Esophagus muscularis mucosa (tissue), 4 donors: ENCODE data around the gene CAPN1.

Experiments
- EP300 ChIP-seq: sonication (generic); formaldehyde crosslinking; IDR thresholded peaks from one replicate; pipeline ENCODE4 v1.6.1; 2017; ENCODE audit warnings: antibody characterized with exemption
- POLR2A ChIP-seq: fragments of 450-650 bp; IDR thresholded peaks from one replicate; pipeline ENCODE4 v1.6.1; 2017; ENCODE audit warnings: antibody characterized with exemption, moderate library complexity, mild to moderate bottlenecking, low read depth
- POLR2AphosphoS5 ChIP-seq, 2 donors: sonication (generic); formaldehyde crosslinking; IDR thresholded peaks; one replicate each; pipeline ENCODE4 v1.6.1; 2017; ENCODE audit warnings: antibody characterized with exemption in 2 of 2
- TF ChIP-seq, protein P1 (sequence below), 3 experiments: fragments of 200-600 bp in 2 of 3; fragments of 450-650 bp in 1 of 3; sonication (generic) in 2 of 3; IDR thresholded peaks; one replicate each; pipeline ENCODE4 v1.5.1; 2017 to 2019; ENCODE audit warnings: antibody characterized with exemption in 3 of 3, mild to moderate bottlenecking in 2 of 3, moderate library complexity in 1 of 3

DNA sequence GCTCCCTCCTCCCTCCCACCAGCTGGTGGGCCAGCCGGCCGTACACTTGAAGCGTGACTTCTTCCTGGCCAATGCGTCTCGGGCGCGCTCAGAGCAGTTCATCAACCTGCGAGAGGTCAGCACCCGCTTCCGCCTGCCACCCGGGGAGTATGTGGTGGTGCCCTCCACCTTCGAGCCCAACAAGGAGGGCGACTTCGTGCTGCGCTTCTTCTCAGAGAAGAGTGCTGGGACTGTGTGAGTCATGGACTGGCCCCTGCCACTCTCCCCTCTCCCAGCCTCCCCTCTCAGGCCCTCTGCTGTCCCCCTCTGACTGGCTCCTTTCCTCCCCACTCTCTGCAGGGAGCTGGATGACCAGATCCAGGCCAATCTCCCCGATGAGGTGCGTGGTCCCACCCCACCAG is 24.7 kb downstream of the CAPN1 start:
- TF ChIP-seq, protein P1, sequence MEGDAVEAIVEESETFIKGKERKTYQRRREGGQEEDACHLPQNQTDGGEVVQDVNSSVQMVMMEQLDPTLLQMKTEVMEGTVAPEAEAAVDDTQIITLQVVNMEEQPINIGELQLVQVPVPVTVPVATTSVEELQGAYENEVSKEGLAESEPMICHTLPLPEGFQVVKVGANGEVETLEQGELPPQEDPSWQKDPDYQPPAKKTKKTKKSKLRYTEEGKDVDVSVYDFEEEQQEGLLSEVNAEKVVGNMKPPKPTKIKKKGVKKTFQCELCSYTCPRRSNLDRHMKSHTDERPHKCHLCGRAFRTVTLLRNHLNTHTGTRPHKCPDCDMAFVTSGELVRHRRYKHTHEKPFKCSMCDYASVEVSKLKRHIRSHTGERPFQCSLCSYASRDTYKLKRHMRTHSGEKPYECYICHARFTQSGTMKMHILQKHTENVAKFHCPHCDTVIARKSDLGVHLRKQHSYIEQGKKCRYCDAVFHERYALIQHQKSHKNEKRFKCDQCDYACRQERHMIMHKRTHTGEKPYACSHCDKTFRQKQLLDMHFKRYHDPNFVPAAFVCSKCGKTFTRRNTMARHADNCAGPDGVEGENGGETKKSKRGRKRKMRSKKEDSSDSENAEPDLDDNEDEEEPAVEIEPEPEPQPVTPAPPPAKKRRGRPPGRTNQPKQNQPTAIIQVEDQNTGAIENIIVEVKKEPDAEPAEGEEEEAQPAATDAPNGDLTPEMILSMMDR (IDR thresholded peaks at IDR 0.05): no peak
- no peak for TF ChIP-seq POLR2A
- no peak for TF ChIP-seq EP300
- no peak for TF ChIP-seq POLR2AphosphoS5 (IDR thresholded peaks at IDR 0.05)
